Measurements from ENCODE around the gene SRCIN1. TPM values are rescaled to one million over a fixed set of nuclear protein-coding genes. Genes with fewer than 3 reads are reported as not detected.

Gene SRCIN1
- total RNA-seq, 1 donor from 2014 or later, result 2.1 TPM

DNA sequence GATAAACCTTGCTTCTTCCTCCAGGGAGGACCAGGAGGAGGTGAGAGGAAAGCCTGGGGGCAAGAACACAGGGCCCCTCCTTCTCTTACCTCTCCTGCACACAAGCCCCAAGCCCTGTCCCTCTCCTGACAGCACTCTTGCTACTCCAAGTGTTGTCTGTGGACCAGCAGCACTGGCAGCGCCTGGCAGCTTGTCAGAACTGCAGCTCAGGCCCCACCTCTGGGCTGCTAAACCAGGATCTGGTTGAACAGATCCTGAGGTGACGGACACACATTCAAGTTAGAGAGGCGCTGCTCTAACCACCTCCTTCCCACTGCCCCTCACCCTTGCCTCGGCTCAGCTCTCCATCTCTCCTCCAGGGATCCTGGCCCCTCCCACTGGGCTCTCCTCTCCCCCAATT is 56.5 kb downstream of the SRCIN1 start:
- Histone ChIP-seq H3K9me3 (no peaks in the 10 kb centered on the region), H3K27me3 (peaks cover 3% of the 10 kb centered on the region), H3K4me1 (no peaks in the 10 kb centered on the region), H3K4me3 (no peak overlapping the region), H3K27ac (no peak overlapping the region), H3K36me3 (no peaks in the 10 kb centered on the region)
- DNase-seq (no peak), ATAC-seq (no peak)
- intact Hi-C loops (cut with DNase I), result no loop called here
- TF ChIP-seq, protein P1, sequence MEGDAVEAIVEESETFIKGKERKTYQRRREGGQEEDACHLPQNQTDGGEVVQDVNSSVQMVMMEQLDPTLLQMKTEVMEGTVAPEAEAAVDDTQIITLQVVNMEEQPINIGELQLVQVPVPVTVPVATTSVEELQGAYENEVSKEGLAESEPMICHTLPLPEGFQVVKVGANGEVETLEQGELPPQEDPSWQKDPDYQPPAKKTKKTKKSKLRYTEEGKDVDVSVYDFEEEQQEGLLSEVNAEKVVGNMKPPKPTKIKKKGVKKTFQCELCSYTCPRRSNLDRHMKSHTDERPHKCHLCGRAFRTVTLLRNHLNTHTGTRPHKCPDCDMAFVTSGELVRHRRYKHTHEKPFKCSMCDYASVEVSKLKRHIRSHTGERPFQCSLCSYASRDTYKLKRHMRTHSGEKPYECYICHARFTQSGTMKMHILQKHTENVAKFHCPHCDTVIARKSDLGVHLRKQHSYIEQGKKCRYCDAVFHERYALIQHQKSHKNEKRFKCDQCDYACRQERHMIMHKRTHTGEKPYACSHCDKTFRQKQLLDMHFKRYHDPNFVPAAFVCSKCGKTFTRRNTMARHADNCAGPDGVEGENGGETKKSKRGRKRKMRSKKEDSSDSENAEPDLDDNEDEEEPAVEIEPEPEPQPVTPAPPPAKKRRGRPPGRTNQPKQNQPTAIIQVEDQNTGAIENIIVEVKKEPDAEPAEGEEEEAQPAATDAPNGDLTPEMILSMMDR (IDR thresholded peaks at IDR 0.05), result no peak

DNA sequence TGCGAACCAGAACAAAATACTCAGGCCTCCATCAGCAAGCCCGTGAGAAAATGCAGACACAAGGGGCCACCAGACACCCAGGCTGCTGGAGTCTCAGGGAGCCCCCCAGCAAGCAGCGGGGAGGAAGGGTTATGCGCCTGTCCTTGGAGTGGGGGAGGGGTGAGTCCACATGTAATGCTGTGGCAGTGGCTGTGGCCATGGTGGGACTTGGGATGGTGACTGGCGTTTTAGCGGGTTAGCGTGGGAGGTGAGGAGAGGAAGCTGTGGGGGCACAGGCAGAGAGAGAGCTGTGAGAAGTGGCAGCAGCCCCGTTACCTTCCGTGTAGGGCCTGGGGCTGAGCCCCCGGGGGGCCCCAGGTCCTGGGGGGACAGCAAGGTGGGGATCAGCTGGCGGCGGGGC is 58.3 kb downstream of the SRCIN1 start:
- no peaks in the 10 kb centered on the region for H3K9me3 ChIP-seq
- no peaks in the 10 kb centered on the region for H3K4me1 ChIP-seq
- no peak for DNase-seq
- TF ChIP-seq, protein P1 (IDR thresholded peaks at IDR 0.05), result no peak
- intact Hi-C loops (cut with DNase I), result no loop called here
- H3K27me3 ChIP-seq, result peaks cover 10% of the 10 kb centered on the region
- no peak overlapping the region for H3K27ac ChIP-seq
- no peak for ATAC-seq
- H3K4me3 ChIP-seq, result no peak overlapping the region
- H3K36me3 ChIP-seq, result no peaks in the 10 kb centered on the region

DNA sequence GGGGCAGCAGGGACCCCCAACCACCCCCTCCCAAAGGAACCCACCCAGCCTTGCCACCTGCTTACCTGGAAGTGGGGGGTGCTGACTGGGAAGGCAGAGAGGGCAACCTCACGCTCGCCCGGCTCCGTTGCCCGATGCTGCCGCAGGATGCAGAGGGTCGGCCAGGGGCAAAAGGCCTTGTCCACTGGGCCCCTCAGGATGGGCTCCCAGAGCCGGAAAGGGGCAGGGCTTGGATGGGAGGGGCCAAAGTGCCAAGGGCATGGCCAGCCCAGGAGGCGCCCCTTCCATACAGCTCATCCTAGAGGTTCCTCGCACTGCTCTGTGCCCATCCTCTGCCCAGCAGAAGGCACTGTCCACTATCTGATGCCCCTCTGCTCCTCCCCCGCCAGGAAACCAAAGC is 59.4 kb downstream of the SRCIN1 start:
- Histone ChIP-seq H3K27me3 (peaks cover 10% of the 10 kb centered on the region), H3K36me3 (no peaks in the 10 kb centered on the region), H3K4me1 (no peaks in the 10 kb centered on the region), H3K9me3 (no peaks in the 10 kb centered on the region), H3K4me3 (no peak overlapping the region), H3K27ac (no peak overlapping the region)
- ATAC-seq, result no peak
- TF ChIP-seq, protein P1 (IDR thresholded peaks at IDR 0.05), result no peak
- no peak for DNase-seq
- intact Hi-C loops (cut with DNase I), result no loop called here

GRCh38 chr17:38545531-38546225 is 60.1 kb downstream of the SRCIN1 start:
- Histone ChIP-seq H3K27me3 (peaks cover 10% of the 10 kb centered on the region), H3K4me1 (no peaks in the 10 kb centered on the region), H3K36me3 (no peaks in the 10 kb centered on the region), H3K27ac (no peak overlapping the region), H3K9me3 (no peaks in the 10 kb centered on the region), H3K4me3 (no peak overlapping the region)
- ATAC-seq (no peak), DNase-seq (no peak)
- TF ChIP-seq, protein P1 (IDR thresholded peaks at IDR 0.05), result no peak
- intact Hi-C loops (cut with DNase I), result no loop called here

GRCh38 chr17:38544839-38545209 is 60.9 kb downstream of the SRCIN1 start:
- H3K36me3 ChIP-seq, result no peaks in the 10 kb centered on the region
- DNase-seq (no peak), ATAC-seq (no peak)
- H3K27me3 ChIP-seq, result peaks cover 10% of the 10 kb centered on the region
- TF ChIP-seq, protein P1 (IDR thresholded peaks at IDR 0.05), result no peak
- H3K4me1 ChIP-seq, result no peaks in the 10 kb centered on the region
- H3K9me3 ChIP-seq, result no peaks in the 10 kb centered on the region
- no peak overlapping the region for H3K27ac ChIP-seq
- no peak overlapping the region for H3K4me3 ChIP-seq
- intact Hi-C loops (cut with DNase I), result no loop called here

All from upper lobe of right lung (tissue), 1 donor.